Measurements from ENCODE around the gene EXOC2. TPM values are rescaled to one million over a fixed set of nuclear protein-coding genes. Genes with fewer than 3 reads are reported as not detected.

EXOC2 gene
- total and polyA plus RNA-seq, 2 donors (not counting 3 experiments of a cell fraction or from before 2014, with no cell fraction given), result 18.2 to 30.8 TPM

GRCh38 chr6:470051-470900, 222.7 kb downstream of the EXOC2 start:
- Histone ChIP-seq H3K36me3 (ENCODE audit: control insufficient read depth in 2 of 2, extremely low read depth in 1 of 2, insufficient read depth in 2 of 2, low read length in 2 of 2) (no peaks in the 10 kb centered on the region), H3K9me1 (replicated peaks; ENCODE audit: control insufficient read depth, extremely low read depth, insufficient read depth, low read length) (no peaks in the 10 kb centered on the region), H3K9me3 (replicated peaks; ENCODE audit: control insufficient read depth, insufficient read depth, low read length) (no peaks in the 10 kb centered on the region), H3K4me2 (ENCODE audit: insufficient read depth, low read length) (no peak overlapping the region), H3K4me3 (replicated peaks in 1 of 3; ENCODE audit: insufficient read depth in 1 of 3, low read depth in 1 of 3, low read length in 3 of 3) (no peak overlapping the region), H4K20me1 (replicated peaks; ENCODE audit: control insufficient read depth, extremely low read depth, insufficient read depth, low read length) (no peaks in the 10 kb centered on the region), H2AFZ (ENCODE audit: low read depth, low read length) (no peak overlapping the region), H3K27me3 (ENCODE audit: control insufficient read depth in 2 of 2, insufficient read depth in 2 of 2, low read length in 2 of 2) (no peaks in the 10 kb centered on the region), H3K4me1 (ENCODE audit: control insufficient read depth, extremely low read depth, insufficient read depth, low read length) (no peaks in the 10 kb centered on the region), H3K27ac (ENCODE audit: insufficient read depth, low read depth, low read length) (no peak overlapping the region), H3K79me2 (ENCODE audit: control insufficient read depth, insufficient read depth, low read length) (no peaks in the 10 kb centered on the region), H3K9ac (replicated peaks; ENCODE audit: extremely low read depth, insufficient read depth, low read length) (no peak overlapping the region)
- TF ChIP-seq, protein P1, sequence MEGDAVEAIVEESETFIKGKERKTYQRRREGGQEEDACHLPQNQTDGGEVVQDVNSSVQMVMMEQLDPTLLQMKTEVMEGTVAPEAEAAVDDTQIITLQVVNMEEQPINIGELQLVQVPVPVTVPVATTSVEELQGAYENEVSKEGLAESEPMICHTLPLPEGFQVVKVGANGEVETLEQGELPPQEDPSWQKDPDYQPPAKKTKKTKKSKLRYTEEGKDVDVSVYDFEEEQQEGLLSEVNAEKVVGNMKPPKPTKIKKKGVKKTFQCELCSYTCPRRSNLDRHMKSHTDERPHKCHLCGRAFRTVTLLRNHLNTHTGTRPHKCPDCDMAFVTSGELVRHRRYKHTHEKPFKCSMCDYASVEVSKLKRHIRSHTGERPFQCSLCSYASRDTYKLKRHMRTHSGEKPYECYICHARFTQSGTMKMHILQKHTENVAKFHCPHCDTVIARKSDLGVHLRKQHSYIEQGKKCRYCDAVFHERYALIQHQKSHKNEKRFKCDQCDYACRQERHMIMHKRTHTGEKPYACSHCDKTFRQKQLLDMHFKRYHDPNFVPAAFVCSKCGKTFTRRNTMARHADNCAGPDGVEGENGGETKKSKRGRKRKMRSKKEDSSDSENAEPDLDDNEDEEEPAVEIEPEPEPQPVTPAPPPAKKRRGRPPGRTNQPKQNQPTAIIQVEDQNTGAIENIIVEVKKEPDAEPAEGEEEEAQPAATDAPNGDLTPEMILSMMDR (IDR thresholded peaks at IDR 0.05; ENCODE audit: extremely low read depth in 1 of 2, insufficient read depth in 1 of 2, low read depth in 1 of 2, low read length in 2 of 2), result no peak
- TF ChIP-seq GATA2 (IDR thresholded peaks at IDR 0.05; ENCODE audit: insufficient read depth, insufficient read length, low read depth, low read length) (no peak), MYC (IDR thresholded peaks at IDR 0.05; ENCODE audit: low read depth, low read length) (no peak), JUN (IDR thresholded peaks at IDR 0.05; ENCODE audit: borderline replicate concordance, insufficient read depth, insufficient read length, low read depth) (no peak), POLR2A (IDR thresholded peaks at IDR 0.05; ENCODE audit: low read depth, low read length) (no peak), MAX (IDR thresholded peaks at IDR 0.05; ENCODE audit: insufficient read depth, insufficient read length) (no peak), EZH2 (IDR thresholded peaks at IDR 0.05; ENCODE audit: borderline replicate concordance, low read depth, low read length, severe bottlenecking) (no peak), FOS (IDR thresholded peaks at IDR 0.05; ENCODE audit: borderline replicate concordance, insufficient read depth, low read length) (no peak), POLR2AphosphoS5 (IDR thresholded peaks at IDR 0.05; ENCODE audit: insufficient read depth, low read depth, low read length) (no peak)
- intact Hi-C loops (cut with micrococcal nuclease) (no loop called here), dilution Hi-C loops (cut with MboI; ENCODE audit: extremely low pct_ligation_motif_present, low sequenced_read_pairs) (no loop called here)
- no TSS peak for BruUV-seq (replicated peaks)
- DNase-seq (ENCODE audit: low read depth, low spot score), result no peak
- CTCF ChIA-PET, result no interaction called here
- no peak for FAIRE-seq
- POLR2A ChIA-PET, result no interaction called here
